Retinal pigment epithelial cell (primary cell): ENCODE data around the gene C19orf18.

ENCODE experiments used
- DNase-seq: peaks from one replicate; pipeline ENCODE4 v3.0.0-alpha.2; 2010; ENCODE audit warnings: low read depth
- H3K4me3 ChIP-seq: 2 replicates; pipeline ENCODE4 v1.5.1; 2011; ENCODE audit warnings: mild to moderate bottlenecking, low read length, control low read depth, moderate library complexity
- TF ChIP-seq, protein P1 (sequence below): conservative IDR thresholded peaks from 2 replicates; pipeline ENCODE4 v1.5.1; 2011; ENCODE audit warnings: low read depth, low read length, control low read depth, inconsistent platforms

The C19orf18 gene

DNA sequence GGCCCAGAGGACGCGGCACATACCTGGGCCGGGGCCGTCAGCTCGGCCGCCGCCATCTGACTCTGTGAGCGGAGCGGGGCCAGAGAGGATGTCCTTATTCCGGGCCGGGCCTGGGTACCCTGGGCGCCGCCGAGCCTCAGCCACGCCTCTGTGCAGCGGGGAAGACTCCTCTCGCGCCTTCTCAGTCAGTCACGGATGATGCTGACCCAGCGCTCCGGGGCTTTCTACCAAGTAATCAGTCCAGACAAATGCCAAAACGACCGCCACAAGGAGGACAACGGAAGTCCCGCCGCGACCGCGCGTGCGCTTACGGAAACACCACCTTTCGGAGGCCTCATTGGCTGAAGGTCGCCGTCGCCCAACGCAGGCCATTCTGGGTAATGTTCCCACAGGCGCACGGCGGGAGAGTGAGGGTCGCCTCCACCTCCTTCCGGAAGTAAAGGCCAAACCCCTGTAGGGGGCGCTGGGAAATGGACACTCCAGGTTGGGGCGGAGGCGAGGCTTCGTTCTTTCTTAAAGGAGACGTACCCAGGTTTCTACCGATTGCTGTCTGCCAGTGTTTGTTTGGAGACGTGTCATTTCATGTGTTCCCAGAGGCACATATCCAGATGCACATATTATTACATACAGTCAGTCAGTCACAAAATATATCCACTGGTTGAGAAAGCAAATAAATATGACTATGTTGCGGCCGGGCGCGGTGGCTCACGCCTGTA lies 26.8 kb downstream of the C19orf18 start, which contains the start of gene ZNF256:
Gene ZNF256, minus strand, starts transcription at position 288 of the 716 bp plus-strand sequence. Its CDS starts 232 bp downstream, at position 56.
- TF ChIP-seq, protein P1, sequence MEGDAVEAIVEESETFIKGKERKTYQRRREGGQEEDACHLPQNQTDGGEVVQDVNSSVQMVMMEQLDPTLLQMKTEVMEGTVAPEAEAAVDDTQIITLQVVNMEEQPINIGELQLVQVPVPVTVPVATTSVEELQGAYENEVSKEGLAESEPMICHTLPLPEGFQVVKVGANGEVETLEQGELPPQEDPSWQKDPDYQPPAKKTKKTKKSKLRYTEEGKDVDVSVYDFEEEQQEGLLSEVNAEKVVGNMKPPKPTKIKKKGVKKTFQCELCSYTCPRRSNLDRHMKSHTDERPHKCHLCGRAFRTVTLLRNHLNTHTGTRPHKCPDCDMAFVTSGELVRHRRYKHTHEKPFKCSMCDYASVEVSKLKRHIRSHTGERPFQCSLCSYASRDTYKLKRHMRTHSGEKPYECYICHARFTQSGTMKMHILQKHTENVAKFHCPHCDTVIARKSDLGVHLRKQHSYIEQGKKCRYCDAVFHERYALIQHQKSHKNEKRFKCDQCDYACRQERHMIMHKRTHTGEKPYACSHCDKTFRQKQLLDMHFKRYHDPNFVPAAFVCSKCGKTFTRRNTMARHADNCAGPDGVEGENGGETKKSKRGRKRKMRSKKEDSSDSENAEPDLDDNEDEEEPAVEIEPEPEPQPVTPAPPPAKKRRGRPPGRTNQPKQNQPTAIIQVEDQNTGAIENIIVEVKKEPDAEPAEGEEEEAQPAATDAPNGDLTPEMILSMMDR = peak; percentile 65
- peak within 1 kb of the TSS; percentile 82 for H3K4me3 ChIP-seq
- DNase-seq = peak; percentile 87

DNA sequence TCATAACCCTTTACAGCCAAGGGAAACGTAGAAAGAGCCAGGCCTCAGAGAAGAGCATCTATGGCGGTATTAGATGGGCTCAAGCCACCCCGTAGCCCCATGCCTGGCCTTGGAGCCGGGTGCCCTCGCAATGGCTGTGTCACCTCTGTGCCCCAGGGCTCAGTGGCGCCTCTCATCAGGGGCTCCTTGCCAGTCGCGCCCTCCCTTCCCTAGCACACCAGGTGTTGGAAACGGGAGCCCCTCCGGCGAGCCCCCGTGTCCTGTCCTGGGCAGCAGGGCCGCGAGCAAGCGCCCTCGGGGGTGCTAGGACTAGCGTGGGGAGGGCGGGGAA lies 27.3 kb downstream of the C19orf18 start:
- TF ChIP-seq, protein P1 = no peak
- peak overlapping the region; percentile 82 for H3K4me3 ChIP-seq
- no peak for DNase-seq

DNA sequence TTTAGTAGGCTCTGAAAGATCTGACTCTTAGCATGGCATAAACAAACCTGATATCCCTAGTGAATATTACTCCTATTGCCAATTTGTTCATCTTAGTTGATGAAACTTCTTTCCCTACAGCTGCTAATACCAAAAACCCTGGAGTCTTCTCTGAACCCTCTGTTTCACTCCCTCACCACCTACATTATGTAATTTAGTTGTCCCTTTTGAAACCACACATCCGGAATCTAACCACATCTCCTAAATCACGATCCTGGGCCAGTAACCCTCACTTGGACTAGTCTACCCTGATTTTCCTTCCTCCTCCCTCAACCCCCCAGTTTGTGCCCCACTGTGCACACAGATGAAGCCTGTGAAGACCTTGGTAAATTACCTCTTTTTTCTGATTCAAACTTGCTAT lies 28.0 kb downstream of the C19orf18 start:
- peak overlapping the region; percentile 82 for H3K4me3 ChIP-seq
- TF ChIP-seq, protein P1 = no peak
- no peak for DNase-seq

DNA sequence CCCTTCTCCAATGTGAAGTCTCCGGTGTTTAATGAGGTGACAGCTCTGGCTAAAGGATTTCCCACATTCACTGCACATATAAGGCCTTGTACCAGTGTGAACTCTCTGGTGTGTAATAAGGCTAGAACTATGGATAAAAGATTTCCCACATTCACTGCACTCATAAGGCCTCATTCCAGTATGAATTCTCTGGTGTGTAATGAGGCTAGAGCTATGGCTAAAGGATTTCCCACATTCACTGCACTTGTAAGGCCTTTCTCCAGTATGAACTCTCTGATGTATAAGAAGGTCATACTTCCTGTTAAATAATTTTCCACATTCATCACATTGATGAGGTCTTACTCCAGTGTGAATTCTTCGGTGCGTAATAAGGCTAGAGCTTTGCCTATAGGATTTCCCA lies 32.7 kb downstream of the C19orf18 start:
- TF ChIP-seq, protein P1 = no peak
- no peak overlapping the region for H3K4me3 ChIP-seq
- no peak for DNase-seq

DNA sequence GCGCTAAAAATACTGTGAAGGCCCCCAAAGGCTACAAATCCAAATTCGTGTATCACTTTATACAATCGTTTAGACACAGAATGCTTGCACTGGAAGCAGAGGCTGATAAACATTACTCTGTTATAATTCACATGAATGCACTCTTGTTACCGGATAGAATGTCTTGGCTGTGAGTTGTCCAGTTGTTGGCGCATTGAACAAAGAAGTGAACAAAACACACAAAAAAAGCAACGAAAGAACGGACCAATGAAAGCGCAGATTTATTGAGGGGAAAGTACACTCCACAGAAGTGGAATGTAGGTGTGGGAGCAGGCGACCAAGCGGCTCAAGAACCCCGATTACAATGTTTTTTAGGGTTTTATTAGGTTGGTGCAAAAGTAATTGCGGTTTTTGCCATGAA lies 38.6 kb downstream of the C19orf18 start:
- TF ChIP-seq, protein P1 = no peak
- DNase-seq = no peak
- no peak overlapping the region for H3K4me3 ChIP-seq

DNA sequence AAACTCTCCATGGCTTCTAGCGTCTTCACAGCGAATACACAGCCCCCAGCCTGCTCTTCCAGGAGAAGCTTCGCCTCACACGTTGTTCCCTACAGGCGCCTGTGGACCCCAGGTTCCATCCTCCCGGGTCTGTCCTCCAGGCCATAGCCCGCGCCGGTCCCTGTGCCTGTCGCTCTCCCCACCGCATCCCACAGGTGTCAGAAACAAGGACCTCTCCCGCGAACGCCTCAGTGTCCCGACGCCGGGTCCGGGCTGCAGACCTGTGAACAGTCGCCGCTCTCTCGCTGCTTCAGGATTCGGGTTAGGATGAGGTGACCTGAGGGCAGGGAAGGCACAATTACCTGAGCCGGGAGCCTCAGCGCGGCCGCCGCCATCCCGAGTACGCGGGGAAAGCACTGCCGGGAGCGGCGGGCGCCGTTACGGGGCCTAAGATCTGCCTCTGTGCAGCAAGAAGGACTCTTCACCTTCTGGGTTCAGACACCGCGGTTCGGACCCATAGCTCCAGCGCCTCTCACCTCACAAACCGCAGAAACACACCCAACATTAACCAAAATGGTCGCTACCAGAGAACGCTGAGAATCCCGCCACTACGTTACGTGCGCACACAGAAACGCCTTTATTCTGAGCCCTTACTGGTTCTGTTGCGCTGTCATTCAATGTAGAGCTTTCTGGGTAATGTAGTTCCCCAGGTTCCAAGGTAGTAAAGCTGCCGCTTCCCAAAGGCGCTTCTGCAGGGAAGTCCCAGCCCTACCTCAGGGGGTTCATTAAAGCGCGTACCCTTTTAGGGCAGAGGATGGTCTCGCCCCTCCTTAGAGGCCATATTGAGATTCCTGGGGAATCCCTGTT lies 39.3 kb downstream of the C19orf18 start, which contains the start of gene ZNF418:
Gene ZNF418, minus strand, starts transcription at position 583 of the 846 bp plus-strand sequence. CDS start 1,580 bp downstream, outside the sequence.
- H3K4me3 ChIP-seq = peak within 1 kb of the TSS; percentile 82
- TF ChIP-seq, protein P1 = no peak
- DNase-seq = peak; percentile 54
